HL-60 (cell line): ENCODE data around the gene ANKRD13D.

Experiments
- CTCF ChIP-seq: IDR thresholded peaks from one replicate; pipeline ENCODE4 v1.5.1; 2011; ENCODE audit warnings: low read length, control low read depth, inconsistent platforms; ENCODE audit not compliant: insufficient read depth
- GABPA ChIP-seq: IDR thresholded peaks from 2 replicates; pipeline ENCODE4 v1.6.1; 2012; ENCODE audit warnings: low read depth
- POLR2AphosphoS5 ChIP-seq: IDR thresholded peaks from 2 replicates; pipeline ENCODE4 v1.6.1; 2012; ENCODE audit warnings: low read depth
- REST ChIP-seq: IDR thresholded peaks from 2 replicates; pipeline ENCODE4 v1.6.1; 2012; ENCODE audit warnings: low read depth; ENCODE audit not compliant: insufficient replicate concordance
- SPI1 ChIP-seq: IDR thresholded peaks from 2 replicates; pipeline ENCODE4 v1.6.1; 2012; ENCODE audit warnings: low read depth, mild to moderate bottlenecking, borderline replicate concordance

GRCh38 chr11:67307545-67308001 is 18.5 kb downstream of the ANKRD13D start:
- TF ChIP-seq GABPA (no peak), CTCF (no peak), POLR2AphosphoS5 (no peak), REST (no peak), SPI1 (no peak)
